ENCODE data around the gene PPA2. TPM values are rescaled to one million over a fixed set of nuclear protein-coding genes. Genes with fewer than 3 reads are reported as not detected.

Gene PPA2
- total RNA-seq, 1 donor from 2014 or later, result 83.7 TPM

DNA sequence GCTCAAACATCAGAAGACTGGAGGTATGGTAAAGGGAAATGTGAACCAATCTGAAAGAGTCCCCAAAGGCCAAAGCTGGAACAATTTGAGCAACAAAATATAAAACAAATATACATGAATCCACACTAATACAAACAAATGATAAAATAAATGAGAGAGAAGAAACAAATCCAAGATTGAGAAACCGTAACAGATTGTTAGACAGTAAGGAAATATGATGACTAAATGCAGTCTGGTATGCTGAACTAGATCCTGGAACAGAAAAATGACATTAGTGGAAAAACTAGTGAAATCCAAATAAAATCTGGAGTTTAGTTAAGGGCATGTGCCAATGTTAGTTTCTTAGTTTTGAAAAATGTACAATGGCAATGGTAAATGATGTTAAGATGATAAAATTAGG lies 15.9 kb downstream of the PPA2 start:
- peaks cover 4% of the 10 kb centered on the region for H3K36me3 ChIP-seq
- intact Hi-C loops (cut with micrococcal nuclease), result no loop called here
- H3K27me3 ChIP-seq (ENCODE audit: low read depth), result no peaks in the 10 kb centered on the region
- no peak overlapping the region for H3K27ac ChIP-seq (replicated peaks)
- DNase-seq, result no peak
- TF ChIP-seq, protein P1, sequence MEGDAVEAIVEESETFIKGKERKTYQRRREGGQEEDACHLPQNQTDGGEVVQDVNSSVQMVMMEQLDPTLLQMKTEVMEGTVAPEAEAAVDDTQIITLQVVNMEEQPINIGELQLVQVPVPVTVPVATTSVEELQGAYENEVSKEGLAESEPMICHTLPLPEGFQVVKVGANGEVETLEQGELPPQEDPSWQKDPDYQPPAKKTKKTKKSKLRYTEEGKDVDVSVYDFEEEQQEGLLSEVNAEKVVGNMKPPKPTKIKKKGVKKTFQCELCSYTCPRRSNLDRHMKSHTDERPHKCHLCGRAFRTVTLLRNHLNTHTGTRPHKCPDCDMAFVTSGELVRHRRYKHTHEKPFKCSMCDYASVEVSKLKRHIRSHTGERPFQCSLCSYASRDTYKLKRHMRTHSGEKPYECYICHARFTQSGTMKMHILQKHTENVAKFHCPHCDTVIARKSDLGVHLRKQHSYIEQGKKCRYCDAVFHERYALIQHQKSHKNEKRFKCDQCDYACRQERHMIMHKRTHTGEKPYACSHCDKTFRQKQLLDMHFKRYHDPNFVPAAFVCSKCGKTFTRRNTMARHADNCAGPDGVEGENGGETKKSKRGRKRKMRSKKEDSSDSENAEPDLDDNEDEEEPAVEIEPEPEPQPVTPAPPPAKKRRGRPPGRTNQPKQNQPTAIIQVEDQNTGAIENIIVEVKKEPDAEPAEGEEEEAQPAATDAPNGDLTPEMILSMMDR (IDR thresholded peaks at IDR 0.05; ENCODE audit: borderline replicate concordance), result no peak
- H3K9me3 ChIP-seq (replicated peaks), result no peaks in the 10 kb centered on the region
- H3K4me1 ChIP-seq, result peaks cover 55% of the 10 kb centered on the region
- H3K4me3 ChIP-seq, result no peak overlapping the region

- Histone ChIP-seq H3K27ac (replicated peaks) (peak overlapping the region; percentile 49), H3K4me1 (peaks cover 35% of the 10 kb centered on the region), H3K36me3 (peaks cover 24% of the 10 kb centered on the region), H3K9me3 (replicated peaks) (no peaks in the 10 kb centered on the region), H3K4me3 (no peak overlapping the region), H3K27me3 (ENCODE audit: low read depth) (no peaks in the 10 kb centered on the region)
- no peak for DNase-seq
- TF ChIP-seq, protein P1 (IDR thresholded peaks at IDR 0.05; ENCODE audit: borderline replicate concordance), result no peak
- intact Hi-C loops (cut with micrococcal nuclease), result no loop called here
These were observed 17.9 kb downstream of the PPA2 start for GRCh38 chr4:105455998-105456397.

- no peak overlapping the region for H3K4me3 ChIP-seq
- H3K27ac ChIP-seq (replicated peaks), result peak overlapping the region; percentile 49
- no peaks in the 10 kb centered on the region for H3K27me3 ChIP-seq (ENCODE audit: low read depth)
- TF ChIP-seq, protein P1 (IDR thresholded peaks at IDR 0.05; ENCODE audit: borderline replicate concordance), result no peak
- no peak for DNase-seq
- intact Hi-C loops (cut with micrococcal nuclease), result no loop called here
- H3K36me3 ChIP-seq, result peaks cover 27% of the 10 kb centered on the region
- H3K9me3 ChIP-seq (replicated peaks), result no peaks in the 10 kb centered on the region
- peaks cover 30% of the 10 kb centered on the region for H3K4me1 ChIP-seq
These were observed 18.7 kb downstream of the PPA2 start for GRCh38 chr4:105455182-105455581.

- Histone ChIP-seq H3K36me3 (peaks cover 27% of the 10 kb centered on the region), H3K27me3 (ENCODE audit: low read depth) (no peaks in the 10 kb centered on the region), H3K27ac (replicated peaks) (no peak overlapping the region), H3K9me3 (replicated peaks) (no peaks in the 10 kb centered on the region), H3K4me3 (no peak overlapping the region), H3K4me1 (peaks cover 30% of the 10 kb centered on the region)
- intact Hi-C loops (cut with micrococcal nuclease), result no loop called here
- TF ChIP-seq, protein P1 (IDR thresholded peaks at IDR 0.05; ENCODE audit: borderline replicate concordance), result no peak
- DNase-seq, result no peak
These were observed 20.2 kb downstream of the PPA2 start for GRCh38 chr4:105453550-105454205.

GRCh38 chr4:105451346-105451745 lies 22.5 kb downstream of the PPA2 start:
- Histone ChIP-seq H3K36me3 (peaks cover 41% of the 10 kb centered on the region), H3K27me3 (ENCODE audit: low read depth) (no peaks in the 10 kb centered on the region), H3K9me3 (replicated peaks) (no peaks in the 10 kb centered on the region), H3K4me1 (peaks cover 17% of the 10 kb centered on the region), H3K27ac (replicated peaks) (no peak overlapping the region), H3K4me3 (no peak overlapping the region)
- TF ChIP-seq, protein P1 (IDR thresholded peaks at IDR 0.05; ENCODE audit: borderline replicate concordance), result no peak
- intact Hi-C loops (cut with micrococcal nuclease), result no loop called here
- no peak for DNase-seq
